H9 (cell line): ENCODE results near the gene GIT2. TPM values are rescaled to one million over a fixed set of nuclear protein-coding genes. Genes with fewer than 3 reads are reported as not detected.

ENCODE experiments used
- DNase-seq: peaks from one replicate; pipeline ENCODE4 v3.0.0-alpha.2; 2017
- H2AFZ ChIP-seq: one replicate; pipeline ENCODE4 v1.6.1; 2013; ENCODE audit warnings: mild to moderate bottlenecking, low read length, control low read depth, moderate library complexity
- H2AK5ac ChIP-seq: 2 replicates; pipeline ENCODE4 v1.6.1; 2013; ENCODE audit warnings: low read length, control low read depth, mixed read lengths; ENCODE audit not compliant: insufficient read length
- H2BK120ac ChIP-seq: one replicate; pipeline ENCODE4 v1.6.1; 2013; ENCODE audit warnings: low read depth, mild to moderate bottlenecking, low read length, control low read depth, inconsistent platforms; ENCODE audit not compliant: poor library complexity, severe bottlenecking
- H2BK12ac ChIP-seq: 2 replicates; pipeline ENCODE4 v1.6.1; 2013; ENCODE audit warnings: low read length, control low read depth, mixed read lengths, low read depth; ENCODE audit not compliant: insufficient read length
- H2BK15ac ChIP-seq: 2 replicates; pipeline ENCODE4 v1.6.1; 2013; ENCODE audit warnings: low read depth, low read length, control low read depth
- H2BK20ac ChIP-seq: one replicate; pipeline ENCODE4 v1.6.1; 2013; ENCODE audit warnings: low read depth, mild to moderate bottlenecking, low read length, control low read depth, inconsistent platforms; ENCODE audit not compliant: poor library complexity, severe bottlenecking
- H2BK5ac ChIP-seq: 2 replicates; pipeline ENCODE4 v1.6.1; 2013; ENCODE audit warnings: low read length, control low read depth, mixed read lengths; ENCODE audit not compliant: insufficient read length
- H3K14ac ChIP-seq: 2 replicates; pipeline ENCODE4 v1.6.1; 2013; ENCODE audit warnings: low read length, control low read depth; ENCODE audit not compliant: insufficient read depth
- H3K18ac ChIP-seq: 2 replicates; pipeline ENCODE4 v1.6.1; 2013; ENCODE audit warnings: low read depth, mild to moderate bottlenecking, mixed read lengths, low read length, control low read depth; ENCODE audit not compliant: insufficient read length
- H3K23ac ChIP-seq: 2 replicates; pipeline ENCODE4 v1.6.1; 2013; ENCODE audit warnings: low read length, control low read depth, mixed read lengths, low read depth; ENCODE audit not compliant: insufficient read length
- H3K23me2 ChIP-seq: 2 replicates; pipeline ENCODE4 v1.6.1; 2013; ENCODE audit warnings: low read depth, mild to moderate bottlenecking, mixed read lengths, low read length, control low read depth; ENCODE audit not compliant: insufficient read length, poor library complexity, severe bottlenecking
- H3K27ac ChIP-seq: 2 replicates; pipeline ENCODE4 v1.5.1; 2013; ENCODE audit warnings: low read length, control low read depth, mixed read lengths, low read depth; ENCODE audit not compliant: insufficient read length
- H3K27me3 ChIP-seq: 2 replicates; pipeline ENCODE4 v1.6.1; 2013; ENCODE audit warnings: low read length, control low read depth, inconsistent platforms; ENCODE audit not compliant: insufficient read depth
- H3K4ac ChIP-seq: 2 replicates; pipeline ENCODE4 v1.6.1; 2013; ENCODE audit warnings: low read depth, mild to moderate bottlenecking, control low read depth, inconsistent platforms, low read length, moderate library complexity
- H3K4me1 ChIP-seq: 2 replicates; pipeline ENCODE4 v1.6.1; 2013; ENCODE audit warnings: low read length, control low read depth, inconsistent platforms; ENCODE audit not compliant: insufficient read depth
- H3K4me2 ChIP-seq: 2 replicates; pipeline ENCODE4 v1.6.1; 2013; ENCODE audit warnings: low read length, control low read depth, mixed read lengths; ENCODE audit not compliant: insufficient read length, insufficient read depth
- H3K56ac ChIP-seq: 2 replicates; pipeline ENCODE4 v1.6.1; 2013; ENCODE audit warnings: low read depth, mild to moderate bottlenecking, mixed read lengths, low read length, control low read depth; ENCODE audit not compliant: insufficient read length
- H3K79me1 ChIP-seq: 2 replicates; pipeline ENCODE4 v1.6.1; 2013; ENCODE audit warnings: low read depth, mild to moderate bottlenecking, moderate library complexity, low read length, control low read depth, inconsistent platforms; ENCODE audit not compliant: insufficient read depth, poor library complexity, severe bottlenecking
- H3K79me2 ChIP-seq: 2 replicates; pipeline ENCODE4 v1.6.1; 2013; ENCODE audit warnings: low read length, control low read depth, inconsistent platforms; ENCODE audit not compliant: insufficient read depth
- H3K9ac ChIP-seq: 2 replicates; pipeline ENCODE4 v1.6.1; 2013; ENCODE audit warnings: low read length, control low read depth, mixed read lengths; ENCODE audit not compliant: insufficient read length; ENCODE audit errors: extremely low read depth
- H3K9me3 ChIP-seq: one replicate; pipeline ENCODE4 v1.6.1; 2013; ENCODE audit warnings: low read depth, low read length, inconsistent platforms; ENCODE audit not compliant: control insufficient read depth
- H3T11ph ChIP-seq: one replicate; pipeline ENCODE4 v1.6.1; 2013; ENCODE audit warnings: mild to moderate bottlenecking, low read length, control low read depth, inconsistent platforms
- H4K20me1 ChIP-seq: one replicate; pipeline ENCODE4 v1.6.1; 2013; ENCODE audit not compliant: control insufficient read depth, insufficient read length, insufficient read depth
- H4K5ac ChIP-seq: 2 replicates; pipeline ENCODE4 v1.6.1; 2013; ENCODE audit warnings: low read depth, mild to moderate bottlenecking, mixed read lengths, low read length, control low read depth; ENCODE audit not compliant: insufficient read length
- H4K8ac ChIP-seq: replicated peaks from 2 replicates; pipeline ENCODE4 v1.6.1; 2013; ENCODE audit warnings: low read length, control low read depth, mixed read lengths, low read depth; ENCODE audit not compliant: insufficient read length
- H4K91ac ChIP-seq: 2 replicates; pipeline ENCODE4 v1.6.1; 2013; ENCODE audit warnings: low read depth, mild to moderate bottlenecking, moderate library complexity, mixed read lengths, low read length, control low read depth; ENCODE audit not compliant: insufficient read length
- H3K27ac Mint-ChIP-seq, 3 experiments: 2 replicates in 2 of 3; 3 replicates in 1 of 3; pipeline ENCODE4 v1.8.0; 2020 to 2021; ENCODE audit warnings: mixed read lengths in 3 of 3, mild to moderate bottlenecking in 1 of 3, moderate library complexity in 1 of 3
- H3K27me3 Mint-ChIP-seq: 2 replicates; pipeline ENCODE4 v1.8.0; 2021; ENCODE audit warnings: low read depth, mild to moderate bottlenecking, moderate library complexity, mixed read lengths
- H3K36me3 Mint-ChIP-seq, 3 experiments: 2 replicates in 2 of 3; 3 replicates in 1 of 3; pipeline ENCODE4 v1.8.0; 2020 to 2021; ENCODE audit warnings: low read depth in 3 of 3, mixed read lengths in 3 of 3; ENCODE audit not compliant: insufficient read depth in 1 of 3
- H3K4me1 Mint-ChIP-seq, 2 experiments: 2 replicates each; pipeline ENCODE4 v1.8.0; 2020; ENCODE audit warnings: mixed read lengths in 2 of 2
- H3K4me3 Mint-ChIP-seq, 2 experiments: 2 replicates in 1 of 2; 3 replicates in 1 of 2; pipeline ENCODE4 v1.8.0; 2020 to 2021; ENCODE audit warnings: mild to moderate bottlenecking in 2 of 2, mixed read lengths in 2 of 2, moderate library complexity in 1 of 2
- H3K9me3 Mint-ChIP-seq, 2 experiments: 2 replicates in 1 of 2; 3 replicates in 1 of 2; pipeline ENCODE4 v1.8.0; 2020; ENCODE audit warnings: mild to moderate bottlenecking in 2 of 2, mixed read lengths in 2 of 2, moderate library complexity in 1 of 2
- WGBS: extraction: QIAGEN DNeasy Blood & Tissue Kit; methylation state at CpG from one replicate; pipeline ENCODE4 v1.1.7; 2013; ENCODE audit warnings: missing lambda C conversion rate, low lambda C conversion rate, mixed read lengths; ENCODE audit not compliant: insufficient read length; ENCODE audit errors: extremely low coverage; 5-methylcytosine and 5-hydroxymethylcytosine counted together
- total RNA-seq: library from RNA; stranded (reverse); gene quantifications from 2 replicates; pipeline ENCODE4 v1.2.1, GENCODE V29; 2021
- TF ChIP-seq, protein P1 (sequence below): fragments of 200-600 bp; sonication (generic); conservative IDR thresholded peaks from 3 replicates; pipeline ENCODE4 v1.8.0; 2021; ENCODE audit warnings: antibody characterized with exemption, mild to moderate bottlenecking

GIT2 gene
- total RNA-seq, 1 experiment from 2014 or later, result 27.0 TPM

DNA sequence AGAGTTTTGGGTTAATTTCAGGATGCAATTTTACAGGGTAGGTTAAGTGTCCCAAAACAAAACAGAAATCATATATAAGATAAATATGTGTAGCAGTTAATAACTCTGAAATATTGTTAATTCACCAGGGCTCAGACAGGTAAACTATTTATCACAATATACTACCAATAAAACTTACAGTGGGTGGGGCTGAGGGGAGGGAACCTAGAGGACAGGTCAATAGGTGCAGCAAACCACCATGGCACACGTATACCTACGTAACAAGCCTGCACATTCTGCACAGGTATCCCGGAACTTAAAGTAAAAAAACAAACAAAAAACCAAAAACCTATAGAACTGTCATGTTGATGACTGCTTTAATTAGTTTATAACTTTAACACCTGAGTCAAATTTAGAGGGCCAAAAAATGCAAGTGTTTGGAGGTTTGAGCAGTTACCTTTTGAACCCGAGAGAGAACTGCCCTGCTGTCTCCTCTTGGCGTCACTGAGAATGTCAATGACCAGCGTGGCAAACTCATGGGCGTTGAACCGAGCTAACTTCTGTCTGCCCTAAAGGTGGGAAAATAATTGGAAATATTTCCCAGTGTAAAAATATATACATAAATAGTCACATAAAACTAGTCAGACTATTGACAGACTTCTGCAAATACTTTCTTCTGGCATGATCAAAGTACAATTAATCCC is 36.6 kb downstream of the GIT2 start:
- Histone ChIP-seq H3K14ac (no peak overlapping the region), H2BK120ac (no peak overlapping the region), H3K79me1 (no peaks in the 10 kb centered on the region), H2BK12ac (no peak overlapping the region), H3K18ac (no peak overlapping the region), H4K5ac (no peak overlapping the region), H3K4me1 (no peaks in the 10 kb centered on the region), H3T11ph (no peak overlapping the region), H3K27me3 (no peaks in the 10 kb centered on the region), H3K23me2 (no peaks in the 10 kb centered on the region), H2BK5ac (no peak overlapping the region), H3K9ac (no peak overlapping the region), H4K91ac (no peak overlapping the region), H3K79me2 (no peaks in the 10 kb centered on the region), H3K56ac (no peak overlapping the region), H3K27ac (no peak overlapping the region), H3K9me3 (no peaks in the 10 kb centered on the region), H2BK20ac (no peak overlapping the region), H2AK5ac (no peak overlapping the region), H3K4me2 (no peak overlapping the region), H4K20me1 (no peaks in the 10 kb centered on the region), H3K4ac (no peak overlapping the region), H3K23ac (no peak overlapping the region), H4K8ac (no peak overlapping the region), H2BK15ac (no peak overlapping the region), H2AFZ (no peak overlapping the region)
- Mint-ChIP-seq H3K27ac (no peak overlapping the region), H3K4me1 (no peaks in the 10 kb centered on the region), H3K4me3 (no peak overlapping the region), H3K9me3 (no peaks in the 10 kb centered on the region), H3K36me3 (peaks cover 7 to 37% (median 22%) of the 10 kb centered on the region in 3 experiments; a peak in 6 of 7 replicates), H3K27me3 (no peaks in the 10 kb centered on the region)
- WGBS, result no CpG with 5 or more reads among the region's 8 CpGs
- no peak for DNase-seq
- TF ChIP-seq, protein P1, sequence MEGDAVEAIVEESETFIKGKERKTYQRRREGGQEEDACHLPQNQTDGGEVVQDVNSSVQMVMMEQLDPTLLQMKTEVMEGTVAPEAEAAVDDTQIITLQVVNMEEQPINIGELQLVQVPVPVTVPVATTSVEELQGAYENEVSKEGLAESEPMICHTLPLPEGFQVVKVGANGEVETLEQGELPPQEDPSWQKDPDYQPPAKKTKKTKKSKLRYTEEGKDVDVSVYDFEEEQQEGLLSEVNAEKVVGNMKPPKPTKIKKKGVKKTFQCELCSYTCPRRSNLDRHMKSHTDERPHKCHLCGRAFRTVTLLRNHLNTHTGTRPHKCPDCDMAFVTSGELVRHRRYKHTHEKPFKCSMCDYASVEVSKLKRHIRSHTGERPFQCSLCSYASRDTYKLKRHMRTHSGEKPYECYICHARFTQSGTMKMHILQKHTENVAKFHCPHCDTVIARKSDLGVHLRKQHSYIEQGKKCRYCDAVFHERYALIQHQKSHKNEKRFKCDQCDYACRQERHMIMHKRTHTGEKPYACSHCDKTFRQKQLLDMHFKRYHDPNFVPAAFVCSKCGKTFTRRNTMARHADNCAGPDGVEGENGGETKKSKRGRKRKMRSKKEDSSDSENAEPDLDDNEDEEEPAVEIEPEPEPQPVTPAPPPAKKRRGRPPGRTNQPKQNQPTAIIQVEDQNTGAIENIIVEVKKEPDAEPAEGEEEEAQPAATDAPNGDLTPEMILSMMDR, result no peak
